IPS-18a (cell line): ENCODE results near the gene DNAJB5.
"Not testable (repeated sequence)": the region's sequence is repeated elsewhere in the genome, so short reads cannot be mapped to it uniquely, and the experiment has no call there.

Experiments
- H3K27ac ChIP-seq: one replicate; pipeline ENCODE4 v1.5.1; 2013; ENCODE audit warnings: low read length
- H3K27me3 ChIP-seq: one replicate; pipeline ENCODE4 v1.6.1; 2013; ENCODE audit warnings: mild to moderate bottlenecking, low read length; ENCODE audit not compliant: control insufficient read depth, insufficient read depth
- H3K36me3 ChIP-seq: one replicate; pipeline ENCODE4 v1.6.1; 2013; ENCODE audit warnings: low read depth, low read length; ENCODE audit not compliant: control insufficient read depth
- H3K4me1 ChIP-seq: one replicate; pipeline ENCODE4 v1.6.1; 2013; ENCODE audit warnings: low read depth, low read length; ENCODE audit not compliant: control insufficient read depth
- H3K4me3 ChIP-seq: one replicate; pipeline ENCODE4 v1.5.1; 2013; ENCODE audit warnings: low read length
- H3K9ac ChIP-seq: one replicate; pipeline ENCODE4 v1.6.1; 2013; ENCODE audit warnings: mild to moderate bottlenecking, low read length, moderate library complexity
- H3K9me3 ChIP-seq: one replicate; pipeline ENCODE4 v1.6.1; 2013; ENCODE audit warnings: low read depth, low read length; ENCODE audit not compliant: control insufficient read depth

Gene DNAJB5

GRCh38 chr9:34989003-34989945 lies at the start of gene DNAJB5:
DNAJB5 (plus strand) TSS chr9:34989745; CDS start chr9:34990631, 886 bp downstream.
- Histone ChIP-seq H3K4me1 (peaks cover 32% of the 10 kb centered on the region), H3K27me3 (no peaks in the 10 kb centered on the region), H3K36me3 (no peaks in the 10 kb centered on the region), H3K27ac (peak within 1 kb of the TSS; percentile 97), H3K4me3 (peak within 1 kb of the TSS; percentile 74), H3K9ac (peak within 1 kb of the TSS; percentile 85), H3K9me3 (no peaks in the 10 kb centered on the region)

- H3K27me3 ChIP-seq, H3K36me3 ChIP-seq, H3K9me3 ChIP-seq, H3K27ac ChIP-seq, H3K9ac ChIP-seq, H3K4me3 ChIP-seq, H3K4me1 ChIP-seq: not testable (repeated sequence)
Observed at GRCh38 chr9:34939989-34940388, 49.6 kb upstream of the DNAJB5 start.

- Histone ChIP-seq H3K4me3 (no peak overlapping the region), H3K36me3 (no peaks in the 10 kb centered on the region), H3K4me1 (no peaks in the 10 kb centered on the region), H3K27me3 (no peaks in the 10 kb centered on the region), H3K9ac (no peak overlapping the region), H3K9me3 (no peaks in the 10 kb centered on the region), H3K27ac (no peak overlapping the region)
Observed at GRCh38 chr9:34948451-34948850, 41.1 kb upstream of the DNAJB5 start.

- peaks cover 24% of the 10 kb centered on the region for H3K27me3 ChIP-seq
- no peaks in the 10 kb centered on the region for H3K9me3 ChIP-seq
- H3K4me3 ChIP-seq, result no peak overlapping the region
- no peaks in the 10 kb centered on the region for H3K36me3 ChIP-seq
- H3K4me1 ChIP-seq, result no peaks in the 10 kb centered on the region
- no peak overlapping the region for H3K27ac ChIP-seq
- no peak overlapping the region for H3K9ac ChIP-seq
Observed at GRCh38 chr9:34954225-34954624, 35.3 kb upstream of the DNAJB5 start.

GRCh38 chr9:34956066-34956465 lies 33.5 kb upstream of the DNAJB5 start:
- H3K36me3 ChIP-seq, H3K9me3 ChIP-seq, H3K4me3 ChIP-seq, H3K9ac ChIP-seq, H3K4me1 ChIP-seq, H3K27ac ChIP-seq: not testable (repeated sequence)
- peaks cover 35% of the 10 kb centered on the region for H3K27me3 ChIP-seq

GRCh38 chr9:34956648-34957047 lies 32.9 kb upstream of the DNAJB5 start:
- Histone ChIP-seq H3K27me3 (peaks cover 35% of the 10 kb centered on the region), H3K27ac (no peak overlapping the region), H3K36me3 (no peaks in the 10 kb centered on the region), H3K4me3 (no peak overlapping the region), H3K9me3 (no peaks in the 10 kb centered on the region), H3K9ac (no peak overlapping the region), H3K4me1 (peaks cover 4% of the 10 kb centered on the region)

GRCh38 chr9:34957492-34958410 lies 31.8 kb upstream of the DNAJB5 start, which contains the start of gene PHF24:
PHF24 (plus strand) TSS chr9:34958285; CDS start chr9:34971299, 13,014 bp downstream.
- Histone ChIP-seq H3K9me3 (no peaks in the 10 kb centered on the region), H3K27me3 (peaks cover 35% of the 10 kb centered on the region), H3K4me3 (peak within 1 kb of the TSS; percentile 54), H3K9ac (no peak within 1 kb of the TSS), H3K27ac (no peak within 1 kb of the TSS), H3K4me1 (peaks cover 14% of the 10 kb centered on the region), H3K36me3 (no peaks in the 10 kb centered on the region)

GRCh38 chr9:34958411-34958982 lies 31.0 kb upstream of the DNAJB5 start:
- no peaks in the 10 kb centered on the region for H3K9me3 ChIP-seq
- no peak overlapping the region for H3K9ac ChIP-seq
- H3K27ac ChIP-seq, result no peak overlapping the region
- H3K36me3 ChIP-seq, result no peaks in the 10 kb centered on the region
- H3K4me1 ChIP-seq, result peaks cover 19% of the 10 kb centered on the region
- H3K27me3 ChIP-seq, result peaks cover 35% of the 10 kb centered on the region
- H3K4me3 ChIP-seq, result peak overlapping the region; percentile 48

- Histone ChIP-seq H3K27me3 (peaks cover 35% of the 10 kb centered on the region), H3K4me1 (peaks cover 19% of the 10 kb centered on the region)
Observed at GRCh38 chr9:34959461-34959860, 30.1 kb upstream of the DNAJB5 start.

GRCh38 chr9:34961574-34962490 lies 27.7 kb upstream of the DNAJB5 start:
- no peak overlapping the region for H3K4me3 ChIP-seq
- H3K27ac ChIP-seq, result no peak overlapping the region
- no peaks in the 10 kb centered on the region for H3K36me3 ChIP-seq
- no peak overlapping the region for H3K9ac ChIP-seq
- H3K9me3 ChIP-seq, result no peaks in the 10 kb centered on the region
- H3K27me3 ChIP-seq, result peaks cover 29% of the 10 kb centered on the region
- peaks cover 19% of the 10 kb centered on the region for H3K4me1 ChIP-seq

More at GRCh38 chr9:34959461-34959860, 30.1 kb upstream of the DNAJB5 start:
- H3K9ac ChIP-seq, result no peak overlapping the region
- H3K36me3 ChIP-seq, result no peaks in the 10 kb centered on the region
- H3K4me3 ChIP-seq, result no peak overlapping the region
- no peak overlapping the region for H3K27ac ChIP-seq
- H3K9me3 ChIP-seq, result no peaks in the 10 kb centered on the region
